Hindlimb muscle (tissue), 1 donor: ENCODE measurements around the gene FAM110A. TPM values are rescaled to one million over a fixed set of nuclear protein-coding genes. Genes with fewer than 3 reads are reported as not detected.
"Not testable (repeated sequence)": the region's sequence is repeated elsewhere in the genome, so short reads cannot be mapped to it uniquely, and the experiment has no call there.

Experiments
- DNase-seq: peaks from one replicate; pipeline ENCODE4 v3.0.0-alpha.2; 2013
- polyA plus RNA-seq: library from polyadenylated mRNA; unstranded; fragments of 120-200 nt; gene quantifications from one replicate; pipeline ENCODE4 v1.2.1, GENCODE V29; 2013; ENCODE audit not compliant: insufficient read length

FAM110A gene
- polyA plus RNA-seq, 1 donor, result 24.3 TPM

DNA sequence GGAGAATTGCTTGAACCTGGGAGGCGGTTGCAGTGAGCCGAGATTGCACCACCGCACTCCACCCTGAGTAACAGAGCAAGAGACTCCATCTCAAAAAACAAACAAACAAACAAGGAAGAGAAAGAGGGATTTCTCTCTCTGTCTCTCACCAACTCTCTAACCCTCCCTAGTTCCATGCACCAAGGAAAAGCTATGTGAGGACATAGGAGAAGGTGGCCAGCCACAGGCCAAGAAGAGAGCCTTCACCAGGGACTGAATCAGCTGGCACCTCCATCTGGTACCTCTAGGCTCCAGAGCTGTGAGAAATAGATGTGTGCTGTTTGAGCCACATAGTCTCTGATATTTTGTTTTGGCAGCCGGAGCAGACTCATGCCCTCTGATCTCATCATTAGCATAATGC lies 9.0 kb upstream of the FAM110A start:
- DNase-seq, result no peak

DNA sequence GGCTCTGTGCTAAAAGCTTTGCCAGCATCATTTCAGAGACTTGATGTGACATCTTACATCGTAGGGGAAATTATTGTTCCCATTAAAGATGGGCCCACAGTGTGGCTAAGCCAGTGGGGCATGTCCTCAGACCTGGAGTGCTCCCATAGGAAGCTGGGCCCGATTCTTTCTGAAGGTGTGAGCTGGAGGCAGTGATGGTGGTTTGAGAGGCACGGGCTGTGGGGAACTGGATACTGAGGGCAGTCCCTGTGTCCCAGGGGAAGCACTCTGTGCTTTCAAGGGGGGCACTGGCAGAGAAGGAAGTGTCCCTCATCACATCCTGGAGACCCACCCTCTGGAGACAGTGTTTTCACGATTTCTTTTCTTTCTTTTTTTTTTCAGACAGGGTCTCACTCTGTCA lies 8.6 kb upstream of the FAM110A start:
- DNase-seq, result no peak

- DNase-seq, result no peak
Observed at GRCh38 chr20:825710-826421, 7.6 kb upstream of the FAM110A start.

GRCh38 chr20:826695-827323 lies 6.7 kb upstream of the FAM110A start:
- no peak for DNase-seq

GRCh38 chr20:827981-828380 lies 5.5 kb upstream of the FAM110A start:
- not testable (repeated sequence) for DNase-seq

DNA sequence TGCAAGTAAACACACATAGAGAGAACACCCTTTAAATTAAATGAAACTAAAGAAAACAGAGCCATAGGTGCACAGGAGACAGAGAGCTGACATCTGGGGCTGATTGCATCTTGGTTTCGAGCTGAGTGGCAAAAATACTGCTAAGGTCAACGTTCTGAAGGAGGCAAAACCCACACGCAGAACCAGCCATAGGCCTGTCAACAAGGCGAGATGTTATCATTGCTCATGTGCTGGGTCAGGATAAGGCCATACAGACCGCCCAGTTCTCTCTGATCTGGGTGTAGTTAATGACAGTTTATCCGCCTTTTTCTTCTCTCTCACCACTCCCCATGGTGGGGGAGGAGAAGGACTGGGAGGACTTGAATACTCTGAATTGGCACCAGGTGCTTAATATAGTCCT lies 4.5 kb upstream of the FAM110A start:
- no peak for DNase-seq

GRCh38 chr20:829551-829950 lies 4.0 kb upstream of the FAM110A start:
- DNase-seq, result no peak

- DNase-seq, result no peak
Observed at GRCh38 chr20:830011-830521, 3.4 kb upstream of the FAM110A start.

DNA sequence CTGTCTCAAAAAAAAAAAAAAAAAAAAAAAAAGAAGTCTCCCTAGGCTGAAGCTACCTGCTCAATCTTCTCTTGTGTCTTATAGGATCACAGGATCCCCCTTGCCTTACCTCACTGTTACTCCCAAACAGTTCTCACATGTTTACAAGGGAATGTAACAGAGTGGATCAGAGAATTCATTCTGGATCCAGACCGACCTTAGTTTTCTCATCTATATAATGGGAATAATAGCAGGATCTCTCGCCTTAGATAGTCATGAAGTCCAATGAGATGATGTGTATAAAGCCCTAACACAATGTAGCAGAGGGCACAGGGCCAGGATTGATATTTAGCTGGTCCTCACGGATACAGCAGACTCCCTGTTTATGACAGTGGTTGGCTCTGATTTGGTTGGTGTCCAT lies 2.3 kb upstream of the FAM110A start:
- DNase-seq, result no peak

DNA sequence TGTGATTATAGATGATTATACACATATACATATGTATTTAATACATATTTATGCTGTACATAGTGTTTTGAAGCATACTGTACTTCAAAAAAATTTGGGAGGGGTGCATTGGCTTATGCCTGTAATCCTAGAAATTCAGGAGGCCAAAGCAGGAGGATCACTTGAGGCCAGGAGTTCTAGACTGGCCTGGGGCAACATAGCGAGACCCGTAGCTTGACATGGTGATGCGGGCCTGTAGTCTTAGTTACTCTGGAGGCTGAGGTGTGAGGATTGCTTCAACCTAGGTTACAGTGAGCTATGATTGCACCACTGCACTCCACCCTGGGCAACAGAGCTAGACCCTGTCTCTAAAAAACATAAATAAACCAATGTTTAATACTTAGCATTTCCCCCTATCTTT lies 1.6 kb upstream of the FAM110A start:
- DNase-seq, result no peak

DNA sequence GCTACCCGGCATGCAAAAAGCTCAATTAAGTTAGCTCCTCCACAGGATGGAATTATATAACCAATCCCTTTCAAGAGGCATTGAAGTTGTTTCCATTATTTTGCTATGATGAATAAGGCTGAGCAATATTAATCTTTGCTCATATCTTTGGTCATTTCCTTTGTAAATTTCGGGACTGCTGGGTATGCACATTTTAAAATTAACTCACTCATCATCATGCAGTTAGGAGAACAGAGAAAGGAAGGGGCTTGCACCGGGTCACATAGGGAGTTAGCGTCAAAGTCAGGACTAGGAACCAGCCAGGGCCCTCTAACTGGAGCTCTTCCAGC lies 430 bp upstream of the FAM110A start:
- DNase-seq, result no peak

DNA sequence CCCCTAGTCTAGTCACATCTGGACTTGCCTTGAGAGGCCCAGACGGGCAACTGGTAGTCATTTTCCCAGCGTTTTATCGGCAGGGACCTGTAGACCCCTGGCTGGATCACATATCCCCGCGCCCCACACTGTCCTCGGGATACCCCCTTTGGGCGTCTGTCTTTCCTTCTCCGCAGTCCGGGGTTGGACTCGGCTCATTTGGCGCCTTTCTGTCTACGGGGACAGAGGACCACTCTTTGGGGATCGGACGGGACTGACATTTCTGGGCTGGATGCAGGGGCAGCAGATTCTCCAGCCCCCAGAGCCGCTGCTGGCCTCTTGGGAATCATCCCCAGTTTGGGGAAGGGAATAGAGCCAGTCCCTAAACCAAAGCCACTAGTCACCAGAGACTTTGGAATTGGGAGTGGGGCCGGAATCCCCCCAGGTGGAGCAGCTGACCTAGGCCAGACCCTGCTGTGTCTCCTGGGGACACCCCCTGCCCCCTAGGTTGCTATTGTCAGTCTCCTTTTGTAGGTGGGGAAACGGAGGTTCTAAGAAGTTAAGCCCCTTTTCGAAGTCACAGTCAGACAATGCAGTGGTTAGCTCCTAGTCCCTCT lies 734 bp downstream of the FAM110A start:
- no peak for DNase-seq

DNA sequence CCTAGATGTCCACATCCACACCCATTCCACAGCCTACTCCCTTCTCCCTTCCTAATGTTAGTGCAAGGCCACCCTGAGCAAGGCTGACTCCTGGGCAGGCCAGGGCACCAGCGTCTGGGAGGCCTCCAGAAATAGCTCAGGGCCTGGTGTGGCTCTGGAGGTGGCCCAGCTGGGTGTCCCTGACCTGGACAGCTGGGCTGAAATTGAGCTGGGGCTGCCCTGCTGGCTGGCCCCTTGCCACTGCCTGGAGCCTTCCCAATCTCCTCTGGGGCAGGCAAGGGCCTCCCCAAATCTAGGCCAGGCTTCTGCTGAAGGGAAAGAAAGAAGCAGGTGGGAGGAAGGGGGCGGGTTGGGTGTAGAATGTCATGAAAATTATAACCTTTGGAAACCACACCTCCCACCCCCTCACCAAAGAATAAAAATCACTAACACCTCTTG lies 2.1 kb downstream of the FAM110A start:
- DNase-seq, result no peak

DNA sequence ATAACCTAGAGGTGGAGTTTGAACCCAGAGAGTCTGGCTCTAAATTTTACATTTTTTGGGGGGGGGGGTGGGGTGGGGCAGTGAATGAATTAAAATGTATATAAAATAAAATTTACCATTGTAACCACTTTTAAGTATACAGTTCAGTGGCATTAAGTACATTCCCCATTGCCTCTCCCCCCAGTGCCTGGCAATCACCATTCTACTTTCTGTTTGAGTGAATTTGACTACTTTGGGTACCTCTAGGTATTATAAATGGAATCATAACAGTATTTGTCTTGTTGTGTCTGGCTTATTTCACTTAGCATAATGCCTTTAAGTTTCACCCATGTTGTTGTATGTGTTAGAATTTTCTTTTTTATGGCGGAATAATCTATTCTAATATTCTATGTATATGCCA lies 2.7 kb downstream of the FAM110A start:
- DNase-seq, result no peak

- DNase-seq, result no peak
Observed at GRCh38 chr20:839015-839414, 5.5 kb downstream of the FAM110A start.

DNA sequence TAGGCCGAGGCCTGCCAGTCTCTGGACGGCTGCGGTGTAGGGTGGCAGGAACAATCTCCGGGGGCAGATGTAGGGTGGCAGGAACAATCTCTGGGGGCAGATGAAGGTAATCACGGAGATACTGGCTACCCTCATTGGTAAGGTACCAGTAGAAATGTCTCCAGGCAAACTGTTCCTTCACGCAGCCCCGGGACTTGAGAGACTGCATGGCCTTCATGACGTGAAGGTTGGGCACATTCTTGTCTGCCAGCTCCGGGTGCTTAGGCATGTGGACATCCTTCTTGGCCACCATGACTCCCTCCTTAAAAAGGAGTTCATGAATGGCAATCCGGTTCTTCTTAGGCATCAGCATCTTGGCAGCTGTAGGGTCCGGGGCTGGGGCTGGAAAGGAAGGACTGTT lies 6.1 kb downstream of the FAM110A start:
- DNase-seq, result no peak

- no peak for DNase-seq
Observed at GRCh38 chr20:840503-840857, 7.0 kb downstream of the FAM110A start.

DNA sequence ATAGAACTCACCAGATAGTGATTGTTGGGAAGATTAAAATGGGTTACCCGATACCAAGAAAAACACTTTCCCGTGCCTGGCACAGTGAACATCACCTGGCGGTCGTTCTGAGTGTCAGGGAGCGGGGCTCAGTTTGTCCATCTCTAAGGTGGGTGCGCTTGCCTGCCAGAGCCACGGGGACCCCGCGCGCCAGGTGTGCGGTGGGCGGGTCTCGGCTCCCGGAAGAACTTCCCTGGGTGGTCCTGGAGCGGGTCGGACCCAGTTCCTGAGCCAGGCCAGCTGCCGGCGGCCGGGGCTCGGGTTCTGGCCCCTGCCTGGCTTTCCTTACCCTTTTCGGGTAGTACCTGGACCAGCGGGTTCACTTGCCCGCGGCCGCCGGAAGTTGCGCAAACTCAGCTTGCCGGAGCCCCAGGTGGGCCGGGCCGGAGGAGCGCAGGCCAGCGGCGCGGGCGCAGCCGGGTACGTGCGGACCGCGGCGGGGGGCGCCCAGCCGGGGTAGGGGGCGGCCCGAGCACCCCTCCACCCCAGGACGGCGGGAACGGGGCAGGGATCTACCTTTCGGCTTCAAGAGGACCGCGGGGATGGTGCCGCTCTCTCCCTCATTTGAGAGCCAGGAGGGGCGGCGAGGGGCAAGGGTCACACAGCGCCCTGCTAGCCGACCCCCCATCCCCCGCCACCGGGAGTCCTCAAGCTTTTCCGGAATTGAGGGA lies 7.5 kb downstream of the FAM110A start:
- no peak for DNase-seq

GRCh38 chr20:841568-842546 lies 8.3 kb downstream of the FAM110A start:
- no peak for DNase-seq

DNA sequence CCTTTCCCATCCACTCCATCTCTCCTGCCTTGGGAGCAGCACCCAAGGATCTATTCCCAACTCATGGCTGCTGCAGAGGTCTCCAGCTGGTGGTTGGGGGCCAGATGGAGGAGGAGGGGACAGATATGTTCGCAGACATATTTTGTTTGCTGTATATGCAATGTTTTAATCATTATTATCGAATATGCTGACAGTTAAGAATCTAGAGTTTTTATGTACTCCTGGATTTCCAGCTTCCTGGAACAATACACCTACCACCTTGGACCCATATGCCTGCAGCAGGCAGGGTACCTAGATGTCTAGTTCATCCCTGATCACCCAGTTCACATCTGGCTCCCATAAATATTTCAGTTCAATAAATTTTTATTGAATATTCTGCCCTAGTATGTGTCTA lies 9.0 kb downstream of the FAM110A start:
- DNase-seq, result no peak

GRCh38 chr20:843912-844311 lies 10.4 kb downstream of the FAM110A start:
- DNase-seq, result no peak
